ENCODE data around the gene MAZ. TPM values are rescaled to one million over a fixed set of nuclear protein-coding genes. Genes with fewer than 3 reads are reported as not detected.

MAZ gene
- total RNA-seq, 2 donors from 2014 or later = 73.0 to 99.4 TPM

- ATAC-seq (ENCODE audit: insufficient number of reproducible peaks, low FRiP score, low read depth) = no peak
- H3K9me3 ChIP-seq = no peaks in the 10 kb centered on the region
- H3K36me3 ChIP-seq = no peaks in the 10 kb centered on the region
- H3K4me1 ChIP-seq (ENCODE audit: control insufficient read depth in 1 of 2, low read depth in 2 of 2) = peaks cover 53 to 79% of the 10 kb centered on the region in 2 donors
- DNase-seq (ENCODE audit: low spot score) = no peak
- no peak for TF ChIP-seq CTCF (IDR thresholded peaks at IDR 0.05)
- peak overlapping the region; percentile 88 to 95 for H3K27ac ChIP-seq
- no peaks in the 10 kb centered on the region for H3K27me3 ChIP-seq (replicated peaks; ENCODE audit: insufficient read depth)
- peak overlapping the region; percentile 97 for H3K4me3 ChIP-seq
Observed at GRCh38 chr16:29820730-29821642, 14.7 kb downstream of the MAZ start.

GRCh38 chr16:29821643-29822115 is 15.3 kb downstream of the MAZ start:
- DNase-seq (ENCODE audit: low spot score) (no peak), ATAC-seq (ENCODE audit: insufficient number of reproducible peaks, low FRiP score, low read depth) (peak; percentile 56)
- no peaks in the 10 kb centered on the region for H3K27me3 ChIP-seq (replicated peaks; ENCODE audit: insufficient read depth)
- peaks cover 55 to 85% of the 10 kb centered on the region in 2 donors for H3K4me1 ChIP-seq (ENCODE audit: control insufficient read depth in 1 of 2, low read depth in 2 of 2)
- no peaks in the 10 kb centered on the region for H3K9me3 ChIP-seq
- H3K4me3 ChIP-seq = peak overlapping the region; percentile 97
- H3K27ac ChIP-seq = peak overlapping the region; percentile 88 to 95
- H3K36me3 ChIP-seq = no peaks in the 10 kb centered on the region
- no peak for TF ChIP-seq CTCF (IDR thresholded peaks at IDR 0.05)

- Histone ChIP-seq H3K36me3 (no peaks in the 10 kb centered on the region), H3K4me3 (peak overlapping the region; percentile 60), H3K4me1 (ENCODE audit: control insufficient read depth in 1 of 2, low read depth in 2 of 2) (peaks cover 46 to 66% of the 10 kb centered on the region in 2 donors), H3K9me3 (no peaks in the 10 kb centered on the region), H3K27ac (peak overlapping the region; percentile 75 to 87), H3K27me3 (replicated peaks; ENCODE audit: insufficient read depth) (no peaks in the 10 kb centered on the region)
- DNase-seq (ENCODE audit: low spot score) (no peak), ATAC-seq (ENCODE audit: insufficient number of reproducible peaks, low FRiP score, low read depth) (peak; percentile 20)
- TF ChIP-seq CTCF (IDR thresholded peaks at IDR 0.05) = no peak
Observed at GRCh38 chr16:29824589-29825144, 18.3 kb downstream of the MAZ start.

GRCh38 chr16:29825145-29826044 is 19.1 kb downstream of the MAZ start:
- ATAC-seq (ENCODE audit: insufficient number of reproducible peaks, low FRiP score, low read depth) = no peak
- no peak for DNase-seq (ENCODE audit: low spot score)

More at GRCh38 chr16:29825145-29826044, 19.1 kb downstream of the MAZ start:
- H3K9me3 ChIP-seq = no peaks in the 10 kb centered on the region
- peak overlapping the region; percentile 60 for H3K4me3 ChIP-seq
- no peak for TF ChIP-seq CTCF (IDR thresholded peaks at IDR 0.05)
- peak overlapping the region; percentile 75 to 87 for H3K27ac ChIP-seq
- H3K27me3 ChIP-seq (replicated peaks; ENCODE audit: insufficient read depth) = no peaks in the 10 kb centered on the region
- H3K36me3 ChIP-seq = peaks cover 2% of the 10 kb centered on the region
- peaks cover 41 to 60% of the 10 kb centered on the region in 2 donors for H3K4me1 ChIP-seq (ENCODE audit: control insufficient read depth in 1 of 2, low read depth in 2 of 2)
